NCI-H2227 (cell line): ENCODE results near the gene PABPC4L.
"Not testable (repeated sequence)": the region's sequence is repeated elsewhere in the genome, so short reads cannot be mapped to it uniquely, and the experiment has no call there.

Experiments used
- DNase-seq: peaks from one replicate; lab custom pipeline; 2025; ENCODE audit not compliant: unreplicated experiment; lab: John Stamatoyannopoulos, UW

The PABPC4L gene

DNA sequence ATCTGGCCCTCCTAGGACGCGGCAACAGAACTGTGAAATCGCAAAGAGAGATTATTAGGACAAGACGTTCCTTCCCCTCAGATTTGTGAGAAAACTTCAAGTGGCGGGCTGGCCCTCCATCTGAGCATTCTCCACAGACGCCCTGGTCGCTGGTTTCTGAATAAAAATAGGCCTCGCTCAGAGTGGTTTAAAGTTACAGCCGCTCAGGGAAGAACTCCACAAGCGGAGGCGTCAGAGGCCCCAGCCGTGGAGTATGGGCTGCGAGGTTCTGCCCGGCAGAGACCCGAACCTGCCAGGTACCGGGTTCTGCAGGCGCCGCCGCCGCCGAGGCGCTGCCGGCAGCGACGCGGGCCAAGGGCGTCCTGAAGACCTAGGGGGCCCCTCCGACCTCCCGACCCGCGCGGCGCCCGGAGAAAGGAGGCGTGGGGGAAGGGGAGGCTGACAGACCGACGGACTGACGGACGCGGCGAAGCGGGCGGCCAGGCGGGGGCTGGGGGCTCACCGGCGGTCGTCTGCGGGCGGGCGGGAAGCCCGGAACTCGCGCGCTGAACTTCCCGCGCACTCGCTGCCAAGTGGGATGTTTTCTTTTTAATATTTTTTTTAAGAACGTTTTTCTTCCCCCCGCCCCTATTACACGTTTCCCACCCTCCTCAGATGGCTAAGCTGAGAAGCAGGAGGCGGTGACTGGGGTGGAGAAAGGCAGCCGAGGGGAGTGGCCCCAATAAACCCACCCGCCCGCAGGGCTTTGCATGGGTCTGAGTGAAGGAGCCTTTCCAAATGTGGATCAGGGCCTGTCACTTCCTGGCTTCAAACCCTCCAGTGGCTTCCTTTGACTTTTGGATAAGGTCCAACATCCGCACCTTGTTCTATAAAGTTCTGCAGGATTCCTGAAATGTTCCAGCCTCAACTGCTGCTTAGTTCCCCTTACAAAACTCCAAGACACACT lies at the start of gene PABPC4L:
Gene PABPC4L (minus strand): TSS at position 574 of the 946 bp plus-strand sequence. CDS start 770 bp downstream, outside the sequence.
- peak; percentile 63 for DNase-seq

DNA sequence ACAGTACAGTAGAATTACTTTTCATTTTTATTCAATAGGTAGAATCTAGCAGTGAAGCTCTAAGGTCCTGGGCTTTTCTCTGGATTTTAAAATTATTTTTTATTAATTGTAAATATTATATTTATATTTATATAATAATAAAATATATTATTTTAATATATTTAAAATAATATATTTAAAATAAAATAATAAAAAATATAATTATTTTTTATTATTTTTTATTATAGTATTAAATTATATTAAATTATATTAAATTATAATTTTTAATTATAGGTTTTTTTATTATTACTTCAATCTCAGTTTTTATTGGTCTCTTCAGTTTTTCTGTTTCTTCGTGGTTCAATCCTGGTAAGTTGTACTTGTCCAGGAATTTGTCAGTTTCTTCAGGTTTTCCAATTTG lies 49.7 kb upstream of the PABPC4L start:
- DNase-seq = no peak

DNA sequence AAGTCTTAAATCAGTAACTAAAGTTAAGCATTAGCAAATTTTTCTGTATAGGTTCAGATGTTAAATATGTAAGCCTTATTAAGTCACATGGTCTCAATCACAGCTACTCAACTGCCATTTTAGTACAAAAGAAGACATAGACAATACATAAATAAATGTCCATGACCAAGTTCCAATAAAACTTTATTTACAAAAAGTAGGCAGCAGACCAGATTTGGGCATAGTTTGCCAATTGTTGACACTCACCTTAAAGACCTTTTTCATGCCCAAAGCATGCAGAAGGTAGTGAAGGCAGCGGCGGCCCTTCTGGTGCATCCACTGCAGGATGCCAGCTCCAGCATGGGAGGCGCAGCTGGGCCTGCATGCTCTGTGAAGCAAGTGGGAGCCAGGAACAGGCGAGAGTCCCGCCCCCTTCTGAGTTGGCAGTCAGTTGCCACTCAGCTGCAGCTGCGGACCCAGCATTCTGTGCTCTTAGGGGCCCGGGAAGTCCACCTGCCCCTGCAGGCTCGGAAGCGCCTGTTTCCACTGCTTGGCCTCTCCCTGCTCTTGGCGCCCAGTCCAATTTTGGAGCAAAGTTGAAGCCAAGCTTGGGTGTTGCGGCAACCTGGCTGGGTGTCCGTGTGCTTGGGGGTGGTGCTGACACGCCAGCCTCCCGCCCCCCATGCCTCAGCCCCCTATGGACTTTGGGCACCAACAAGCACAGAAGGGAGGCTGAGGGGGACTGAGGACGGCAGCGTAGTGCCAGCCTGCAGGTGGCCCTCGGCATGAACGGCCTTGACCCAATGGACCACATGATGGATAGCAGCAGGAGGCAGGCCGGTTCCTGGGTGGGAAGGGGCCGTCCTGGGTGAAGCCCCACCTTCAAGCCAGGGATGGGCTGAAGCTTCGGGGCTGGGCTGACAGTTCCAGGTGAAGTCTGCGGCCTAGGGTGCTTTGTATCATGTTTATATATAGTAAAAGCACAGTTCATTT lies 42.4 kb upstream of the PABPC4L start:
- DNase-seq = peak; percentile 38

DNA sequence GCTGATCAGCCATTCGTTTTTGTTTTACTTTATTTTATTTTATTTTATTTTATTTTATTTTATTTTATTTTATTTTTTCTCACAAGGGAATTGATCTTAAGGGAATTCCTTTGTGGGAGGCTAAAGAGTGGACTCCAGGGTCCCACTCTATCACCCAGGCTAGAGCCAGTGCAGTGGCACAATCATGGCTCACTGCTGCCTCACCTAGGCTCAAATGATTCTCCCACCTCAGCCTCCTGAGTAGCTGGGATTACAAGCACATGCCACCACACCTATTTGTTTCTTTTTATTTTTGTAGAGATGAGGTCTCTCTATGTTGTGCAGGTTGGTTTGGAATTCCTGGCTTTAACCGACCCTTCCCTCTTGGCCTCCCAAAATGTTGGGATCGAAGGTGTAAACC lies 17.5 kb upstream of the PABPC4L start:
- no peak for DNase-seq

DNA sequence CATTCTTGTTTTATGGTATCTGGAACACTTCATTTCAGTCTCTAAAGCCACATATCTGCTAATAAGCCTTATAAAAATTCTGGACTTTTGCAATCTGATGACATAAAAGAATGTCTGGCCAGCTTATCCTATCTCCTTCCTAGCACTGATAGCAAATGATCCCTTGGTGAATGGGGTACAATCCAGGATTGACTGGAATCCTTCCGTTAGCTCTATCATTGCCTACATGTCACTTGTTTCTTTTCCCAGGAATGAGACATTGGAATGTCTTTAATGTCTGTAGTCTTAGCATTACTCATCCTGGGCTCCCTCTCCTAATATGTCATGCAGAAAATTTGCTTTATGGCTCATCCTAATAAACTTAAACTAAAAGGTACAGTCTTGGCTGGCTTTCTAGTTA lies 14.8 kb upstream of the PABPC4L start:
- no peak for DNase-seq

DNA sequence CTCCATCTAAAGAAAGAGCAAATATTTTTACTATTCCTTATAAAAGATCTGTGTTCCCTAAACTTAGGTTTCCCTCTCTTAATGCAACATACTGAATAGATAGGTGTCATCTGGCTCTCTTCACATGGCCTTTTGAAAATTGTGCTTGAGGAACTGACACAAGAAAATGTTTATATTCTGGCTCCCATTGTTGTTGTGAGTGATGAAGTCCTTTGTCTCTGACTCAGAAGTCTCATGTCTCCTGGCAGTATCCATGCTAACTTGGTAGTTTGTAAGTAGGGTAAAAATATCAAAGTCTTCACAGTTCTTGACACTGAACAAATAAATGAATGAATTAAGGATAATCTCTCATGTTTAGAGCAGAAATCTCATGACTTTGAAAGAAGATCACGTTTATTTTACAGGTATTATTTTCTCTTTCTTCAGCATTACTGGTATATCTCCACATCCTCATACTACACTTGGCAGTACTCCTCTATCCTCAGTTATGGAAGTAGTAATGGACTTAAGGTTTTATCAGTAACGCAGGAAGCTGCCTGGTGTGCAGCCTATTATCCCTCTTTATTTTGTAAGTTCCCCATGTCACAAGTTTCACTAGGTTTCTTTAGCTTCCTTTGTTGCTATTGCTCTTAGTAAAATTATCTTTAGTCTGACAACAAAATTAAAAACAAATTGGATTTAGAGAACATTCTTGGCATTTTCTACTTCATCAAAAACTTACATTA lies 14.2 kb upstream of the PABPC4L start:
- DNase-seq = no peak

DNA sequence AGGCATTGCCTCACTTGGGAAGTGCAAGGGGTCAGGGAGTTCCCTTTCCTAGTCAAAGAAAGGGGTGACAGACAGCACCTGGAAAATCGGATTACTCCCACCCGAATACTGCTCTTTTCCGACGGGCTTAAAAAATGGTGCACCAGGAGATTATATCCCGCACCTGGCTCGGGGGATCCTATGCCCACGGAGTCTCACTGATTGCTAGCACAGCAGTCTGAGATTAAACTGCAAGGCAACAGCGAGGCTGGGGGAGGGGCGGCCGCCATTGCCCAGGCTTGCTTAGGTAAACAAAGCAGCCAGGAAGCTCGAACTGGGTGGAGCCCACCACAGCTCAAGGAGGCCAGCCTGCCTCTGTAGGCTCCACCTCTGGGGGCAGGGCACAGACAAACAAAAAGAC lies 6.4 kb upstream of the PABPC4L start:
- DNase-seq = not testable (repeated sequence)

DNA sequence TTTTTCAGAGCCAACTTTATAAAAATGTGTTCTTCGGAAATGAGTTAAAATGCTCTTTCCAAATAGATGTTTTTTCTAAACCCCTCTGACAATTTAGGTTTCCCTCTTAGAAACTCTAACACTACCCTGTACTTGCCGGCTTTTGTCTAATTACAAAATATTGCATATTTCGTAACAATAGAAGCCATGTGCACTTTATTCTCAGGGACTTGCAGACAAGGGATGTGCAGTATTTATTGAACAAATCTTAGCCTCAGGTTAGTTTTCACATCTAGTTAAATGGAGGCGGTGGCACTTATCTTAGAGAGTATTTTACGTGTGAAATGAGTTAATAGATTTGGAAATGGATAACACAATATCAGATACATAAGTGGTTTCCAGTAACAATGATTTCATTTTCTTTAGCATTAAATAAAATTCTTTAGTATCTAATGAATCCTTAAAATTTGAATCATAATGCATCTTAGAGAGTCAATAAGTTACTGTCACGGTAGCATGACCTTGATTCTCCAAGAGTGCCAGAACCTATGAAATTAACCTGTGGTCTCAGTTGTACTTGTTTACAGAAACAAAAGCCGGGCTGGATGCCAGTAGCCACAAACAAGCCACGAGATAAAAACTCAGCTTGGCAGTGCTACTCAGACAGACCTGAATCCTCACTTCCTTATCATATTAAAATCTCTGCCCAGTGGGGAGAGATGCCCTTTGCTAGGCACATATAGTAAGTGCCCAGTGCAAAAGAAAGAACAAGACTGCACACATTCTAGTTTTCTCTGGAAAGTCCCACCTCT lies 772 bp upstream of the PABPC4L start:
- DNase-seq = no peak

DNA sequence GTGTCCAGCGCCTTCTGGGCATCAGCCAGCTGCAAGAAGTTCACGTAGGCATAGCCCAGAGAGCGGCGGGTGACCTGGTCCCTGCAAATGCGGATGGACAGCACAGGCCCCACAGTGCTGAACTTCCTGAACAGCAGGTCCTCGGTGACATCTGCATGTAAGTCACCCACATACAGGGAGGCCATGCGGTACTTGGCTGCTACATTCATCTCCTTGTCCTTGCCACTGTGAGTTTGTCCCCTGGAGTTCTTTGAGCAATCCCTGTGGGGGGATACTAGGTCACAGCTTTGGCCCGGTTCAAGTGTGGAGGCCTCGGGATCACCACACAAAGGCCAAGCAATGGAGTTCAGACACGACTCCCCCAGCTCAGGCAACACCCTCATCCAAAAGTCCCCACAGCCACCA lies 776 bp downstream of the PABPC4L start:
- no peak for DNase-seq

DNA sequence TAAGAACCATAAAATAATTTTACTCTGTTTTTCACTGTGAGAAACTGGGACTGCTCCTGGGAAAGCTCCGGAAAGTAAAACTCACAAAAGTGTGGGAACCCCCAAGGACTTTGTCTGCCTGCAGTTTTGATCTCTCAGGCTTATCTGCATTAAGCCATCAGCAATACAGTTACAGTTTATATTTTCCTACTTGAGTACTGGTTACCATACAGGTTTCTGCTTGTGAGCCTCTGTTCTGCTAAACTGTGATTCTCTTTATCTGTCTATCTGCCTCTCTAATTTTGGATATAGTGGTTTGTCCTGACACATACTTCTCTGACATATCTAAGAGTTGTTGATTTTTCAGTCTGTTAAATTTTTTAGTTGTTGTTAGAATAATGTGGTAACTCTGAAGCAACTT lies 11.6 kb downstream of the PABPC4L start:
- no peak for DNase-seq

DNA sequence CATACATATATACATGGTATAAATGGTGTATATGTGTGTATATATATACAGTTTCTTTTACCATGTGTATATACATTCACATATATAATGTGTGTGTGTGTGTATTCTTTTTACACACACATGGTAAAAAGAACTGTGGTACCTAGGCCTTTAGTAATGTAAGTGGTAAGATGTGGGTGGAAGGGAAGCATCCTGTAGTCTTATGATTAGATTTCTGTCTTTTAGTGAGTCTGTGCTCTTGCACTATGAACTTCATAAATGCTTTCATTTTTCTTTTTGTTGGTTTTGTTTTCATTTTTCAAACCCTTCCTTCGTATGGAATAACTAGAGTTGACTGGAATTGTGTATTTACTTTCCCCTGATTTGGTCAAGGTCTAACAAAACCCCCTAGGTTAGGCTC lies 12.1 kb downstream of the PABPC4L start:
- no peak for DNase-seq

DNA sequence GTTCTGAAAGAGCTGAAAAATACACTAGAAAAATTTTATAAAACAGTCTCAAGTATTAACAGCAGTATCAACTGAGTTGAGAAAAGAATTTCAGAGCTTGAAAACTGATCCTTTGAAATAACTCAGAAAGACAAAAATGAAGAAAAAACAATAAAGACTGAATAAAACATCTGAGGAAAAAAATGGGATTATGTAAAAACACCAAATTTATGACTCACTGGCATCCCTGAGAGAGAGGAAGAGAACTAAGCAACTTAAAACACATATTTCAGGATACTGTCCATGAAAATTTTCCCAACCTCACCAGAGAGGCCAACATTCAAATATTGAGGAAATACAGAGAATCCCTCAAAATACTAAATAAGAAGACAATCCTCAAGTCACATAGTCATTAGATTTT lies 22.9 kb downstream of the PABPC4L start:
- no peak for DNase-seq

DNA sequence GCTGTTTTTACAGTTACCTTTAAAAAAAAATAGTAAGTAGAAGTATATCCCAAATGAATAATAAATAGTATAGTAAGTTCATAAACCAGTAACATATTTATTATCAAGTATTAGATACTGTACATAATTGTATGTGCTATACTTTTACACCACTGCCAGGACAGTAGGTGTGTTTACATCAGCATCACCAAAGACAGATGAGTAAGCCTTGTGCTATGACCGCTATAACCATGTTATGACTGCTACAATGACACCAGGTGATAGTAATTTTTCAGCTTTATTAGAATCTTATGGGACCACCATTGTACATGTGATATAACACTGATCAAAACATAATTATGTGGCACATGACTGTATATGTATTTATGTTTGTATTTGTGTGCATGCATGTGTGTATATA lies 27.3 kb downstream of the PABPC4L start:
- no peak for DNase-seq

DNA sequence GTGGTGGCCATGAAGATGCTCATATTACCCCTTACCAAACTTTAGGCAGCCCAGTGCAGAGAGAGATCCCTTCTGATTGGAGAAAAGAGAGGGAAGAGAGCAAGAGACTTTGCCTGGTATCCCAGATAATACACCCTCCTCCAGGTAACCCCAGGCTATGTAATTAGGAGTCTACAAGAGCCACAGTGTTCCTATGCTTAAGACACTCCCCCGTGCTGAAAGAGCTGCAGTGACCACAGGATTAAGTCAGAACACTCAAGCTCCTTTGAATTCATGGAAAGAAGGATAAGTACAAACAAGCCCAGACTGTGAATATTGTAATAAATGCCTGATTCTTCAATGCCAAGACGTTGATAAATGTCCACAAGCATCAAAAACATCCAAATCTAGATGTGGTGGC lies 41.4 kb downstream of the PABPC4L start:
- DNase-seq = no peak

DNA sequence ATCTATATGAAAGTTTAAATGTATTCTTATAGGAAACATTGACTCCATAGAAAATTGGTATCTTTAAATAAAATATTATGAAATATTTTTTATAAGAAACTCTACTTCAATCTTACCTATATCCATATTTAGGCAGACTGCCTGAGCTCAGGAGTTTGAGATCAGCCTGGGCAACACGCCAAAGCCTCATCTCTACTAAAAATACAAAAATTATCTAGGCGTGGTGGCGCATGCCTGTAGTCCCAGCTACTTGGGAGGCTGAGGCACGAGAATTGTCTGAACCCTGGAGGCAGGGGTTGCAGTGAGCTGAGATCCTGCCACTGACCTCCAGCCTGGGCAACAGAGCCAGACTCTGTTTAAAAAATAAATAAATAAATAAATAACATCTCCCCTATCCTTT lies 47.5 kb downstream of the PABPC4L start:
- DNase-seq = no peak

DNA sequence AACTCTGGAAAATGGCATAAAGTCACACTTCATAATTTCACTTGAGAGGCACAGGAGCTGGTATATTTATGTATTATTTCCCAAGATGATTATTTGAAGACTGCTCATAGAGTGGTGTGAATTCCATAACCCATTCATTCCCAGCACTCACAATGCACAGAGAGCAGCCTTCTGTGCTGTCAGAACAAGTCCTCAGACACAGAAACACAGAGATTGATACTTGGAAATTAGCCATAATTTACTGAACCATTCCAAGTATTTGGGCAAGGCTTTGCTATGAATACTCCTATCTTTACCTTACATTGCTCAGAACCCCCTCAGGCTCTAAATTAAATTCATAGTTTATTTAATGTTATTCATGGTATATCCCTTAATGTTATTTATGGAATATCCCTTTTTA lies 53.6 kb downstream of the PABPC4L start:
- no peak for DNase-seq
